Measurements from ENCODE around the gene DAPK2. TPM values are rescaled to one million over a fixed set of nuclear protein-coding genes. Genes with fewer than 3 reads are reported as not detected.

Gene DAPK2
- total RNA-seq, 1 experiment from 2014 or later: 1.4 TPM

GRCh38 chr15:63908991-63909390 lies 137.3 kb downstream of the DAPK2 start:
- no peaks in the 10 kb centered on the region for H3K9me3 Mint-ChIP-seq (ENCODE audit: unreplicated experiment)
- intact Hi-C loops (cut with micrococcal nuclease; ENCODE audit: unreplicated experiment): no loop called here
- Histone ChIP-seq H3K36me3 (ENCODE audit: control insufficient read depth, insufficient read depth, low read length) (no peaks in the 10 kb centered on the region), H3K9me3 (no peaks in the 10 kb centered on the region), H3K4me1 (no peaks in the 10 kb centered on the region), H3K27me3 (replicated peaks; ENCODE audit: control insufficient read depth, insufficient read depth, low read length) (no peaks in the 10 kb centered on the region), H3K4me3 (ENCODE audit: low read depth, low read length) (no peak overlapping the region)
- no peak for DNase-seq
- CTCF ChIA-PET: no interaction called here
- POLR2A ChIA-PET: no interaction called here
- no peaks in the 10 kb centered on the region for H3K36me3 Mint-ChIP-seq (ENCODE audit: insufficient read depth, unreplicated experiment)
- no peak overlapping the region for H3K27ac Mint-ChIP-seq (ENCODE audit: unreplicated experiment)
- no TSS peak for BruUV-seq (replicated peaks)
- TF ChIP-seq, protein P1, sequence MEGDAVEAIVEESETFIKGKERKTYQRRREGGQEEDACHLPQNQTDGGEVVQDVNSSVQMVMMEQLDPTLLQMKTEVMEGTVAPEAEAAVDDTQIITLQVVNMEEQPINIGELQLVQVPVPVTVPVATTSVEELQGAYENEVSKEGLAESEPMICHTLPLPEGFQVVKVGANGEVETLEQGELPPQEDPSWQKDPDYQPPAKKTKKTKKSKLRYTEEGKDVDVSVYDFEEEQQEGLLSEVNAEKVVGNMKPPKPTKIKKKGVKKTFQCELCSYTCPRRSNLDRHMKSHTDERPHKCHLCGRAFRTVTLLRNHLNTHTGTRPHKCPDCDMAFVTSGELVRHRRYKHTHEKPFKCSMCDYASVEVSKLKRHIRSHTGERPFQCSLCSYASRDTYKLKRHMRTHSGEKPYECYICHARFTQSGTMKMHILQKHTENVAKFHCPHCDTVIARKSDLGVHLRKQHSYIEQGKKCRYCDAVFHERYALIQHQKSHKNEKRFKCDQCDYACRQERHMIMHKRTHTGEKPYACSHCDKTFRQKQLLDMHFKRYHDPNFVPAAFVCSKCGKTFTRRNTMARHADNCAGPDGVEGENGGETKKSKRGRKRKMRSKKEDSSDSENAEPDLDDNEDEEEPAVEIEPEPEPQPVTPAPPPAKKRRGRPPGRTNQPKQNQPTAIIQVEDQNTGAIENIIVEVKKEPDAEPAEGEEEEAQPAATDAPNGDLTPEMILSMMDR (IDR thresholded peaks at IDR 0.05; ENCODE audit: insufficient read depth in 1 of 2, low read depth in 1 of 2, low read length in 1 of 2, severe bottlenecking in 1 of 2, unreplicated experiment in 1 of 2): no peak
- H3K27me3 Mint-ChIP-seq (ENCODE audit: insufficient read depth, unreplicated experiment): no peaks in the 10 kb centered on the region
- H3K4me3 Mint-ChIP-seq (ENCODE audit: unreplicated experiment): no peak overlapping the region
- peaks cover 8% of the 10 kb centered on the region for H3K4me1 Mint-ChIP-seq (ENCODE audit: low read depth, unreplicated experiment)

DNA sequence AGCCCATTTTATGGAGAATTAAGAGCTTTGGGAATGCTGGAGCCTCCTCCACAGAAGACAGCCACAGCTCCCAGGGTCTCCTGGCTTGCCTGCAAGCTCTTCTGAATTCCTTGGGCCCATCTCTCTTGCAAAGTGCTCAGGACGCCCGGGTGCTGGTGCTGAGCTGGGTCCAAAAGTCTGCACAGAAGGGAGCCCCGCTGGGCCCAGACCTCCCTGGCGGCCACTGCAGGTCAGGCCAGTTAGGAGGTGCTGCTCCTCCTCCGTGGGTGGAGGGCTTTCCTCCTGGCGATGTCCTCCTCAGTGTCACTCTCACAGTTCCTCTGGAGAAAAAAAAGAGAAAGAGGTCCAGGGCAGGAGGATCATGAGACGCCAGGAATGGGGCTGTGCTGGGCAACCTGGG lies 138.0 kb downstream of the DAPK2 start:
- Mint-ChIP-seq H3K27me3 (ENCODE audit: insufficient read depth, unreplicated experiment) (no peaks in the 10 kb centered on the region), H3K27ac (ENCODE audit: unreplicated experiment) (no peak overlapping the region), H3K36me3 (ENCODE audit: insufficient read depth, unreplicated experiment) (no peaks in the 10 kb centered on the region), H3K9me3 (ENCODE audit: unreplicated experiment) (no peaks in the 10 kb centered on the region), H3K4me1 (ENCODE audit: low read depth, unreplicated experiment) (peaks cover 5% of the 10 kb centered on the region), H3K4me3 (ENCODE audit: unreplicated experiment) (no peak overlapping the region)
- H3K9me3 ChIP-seq: no peaks in the 10 kb centered on the region
- ChIA-PET CTCF (no interaction called here), POLR2A (no interaction called here)
- no peaks in the 10 kb centered on the region for H3K27me3 ChIP-seq (replicated peaks; ENCODE audit: control insufficient read depth, insufficient read depth, low read length)
- no peaks in the 10 kb centered on the region for H3K4me1 ChIP-seq
- H3K4me3 ChIP-seq (ENCODE audit: low read depth, low read length): no peak overlapping the region
- TF ChIP-seq, protein P1 (IDR thresholded peaks at IDR 0.05; ENCODE audit: insufficient read depth in 1 of 2, low read depth in 1 of 2, low read length in 1 of 2, severe bottlenecking in 1 of 2, unreplicated experiment in 1 of 2): no peak
- intact Hi-C loops (cut with micrococcal nuclease; ENCODE audit: unreplicated experiment): no loop called here
- no TSS peak for BruUV-seq (replicated peaks)
- DNase-seq: no peak
- H3K36me3 ChIP-seq (ENCODE audit: control insufficient read depth, insufficient read depth, low read length): no peaks in the 10 kb centered on the region

- ChIA-PET POLR2A (no interaction called here), CTCF (no interaction called here)
- DNase-seq: no peak
- no peaks in the 10 kb centered on the region for H3K27me3 ChIP-seq (replicated peaks; ENCODE audit: control insufficient read depth, insufficient read depth, low read length)
- H3K27me3 Mint-ChIP-seq (ENCODE audit: insufficient read depth, unreplicated experiment): no peaks in the 10 kb centered on the region
- no peak overlapping the region for H3K4me3 ChIP-seq (ENCODE audit: low read depth, low read length)
- no peaks in the 10 kb centered on the region for H3K4me1 ChIP-seq
- H3K9me3 Mint-ChIP-seq (ENCODE audit: unreplicated experiment): no peaks in the 10 kb centered on the region
- H3K36me3 ChIP-seq (ENCODE audit: control insufficient read depth, insufficient read depth, low read length): no peaks in the 10 kb centered on the region
- no peak overlapping the region for H3K4me3 Mint-ChIP-seq (ENCODE audit: unreplicated experiment)
- H3K36me3 Mint-ChIP-seq (ENCODE audit: insufficient read depth, unreplicated experiment): no peaks in the 10 kb centered on the region
- H3K27ac Mint-ChIP-seq (ENCODE audit: unreplicated experiment): no peak overlapping the region
- peaks cover 5% of the 10 kb centered on the region for H3K4me1 Mint-ChIP-seq (ENCODE audit: low read depth, unreplicated experiment)
- H3K9me3 ChIP-seq: no peaks in the 10 kb centered on the region
- intact Hi-C loops (cut with micrococcal nuclease; ENCODE audit: unreplicated experiment): no loop called here
- TF ChIP-seq, protein P1 (IDR thresholded peaks at IDR 0.05; ENCODE audit: insufficient read depth in 1 of 2, low read depth in 1 of 2, low read length in 1 of 2, severe bottlenecking in 1 of 2, unreplicated experiment in 1 of 2): no peak
- BruUV-seq (replicated peaks): no TSS peak
Measured at GRCh38 chr15:63907521-63907920, 138.8 kb downstream of the DAPK2 start.
